Activated CD4-positive, alpha-beta T cell treated with anti-CD3 and anti-CD28 coated beads, Interleukin-2, amount 10 ng/mL, durations not matched to agents 7 days and 5 days (primary cell): Measurements from ENCODE around the gene TTC7B. TPM values are rescaled to one million over a fixed set of nuclear protein-coding genes. Genes with fewer than 3 reads are reported as not detected.
A peak's percentile ranks its signal among the peaks of the same experiment; 100 is the strongest.

ENCODE experiments used
- CTCF ChIA-PET: fragments of 350-600 bp; sonication (Branson Sonifier 250); formaldehyde crosslinking; loops from one replicate; lab custom pipeline; 2021; ENCODE audit warnings: antibody characterized with exemption; lab: Charles Lee
- POLR2A ChIA-PET: fragments of 350-600 bp; sonication (Branson Sonifier 250); formaldehyde crosslinking; loops from one replicate; lab custom pipeline; 2021; ENCODE audit warnings: antibody characterized with exemption; lab: Charles Lee
- DNase-seq: peaks from one replicate; pipeline ENCODE4 v3.0.0-alpha.2; 2020
- H3K27ac Mint-ChIP-seq: one replicate; pipeline ENCODE4 v1.8.0; 2021; ENCODE audit warnings: mild to moderate bottlenecking, moderate library complexity, mixed read lengths
- H3K27me3 Mint-ChIP-seq: one replicate; pipeline ENCODE4 v1.8.0; 2021; ENCODE audit warnings: mixed read lengths
- H3K36me3 Mint-ChIP-seq: one replicate; pipeline ENCODE4 v1.8.0; 2021; ENCODE audit warnings: low read depth, mixed read lengths
- H3K4me1 Mint-ChIP-seq: one replicate; pipeline ENCODE4 v1.8.0; 2021; ENCODE audit warnings: mixed read lengths
- H3K4me3 Mint-ChIP-seq: one replicate; pipeline ENCODE4 v1.8.0; 2021; ENCODE audit warnings: mild to moderate bottlenecking, moderate library complexity, mixed read lengths
- H3K9me3 Mint-ChIP-seq: one replicate; pipeline ENCODE4 v1.8.0; 2021; ENCODE audit warnings: mixed read lengths
- total RNA-seq, 2 experiments: library from RNA; stranded (reverse); gene quantifications; one replicate each; pipeline ENCODE4 v1.2.3, GENCODE V29; 2021

TTC7B gene
- total RNA-seq, 2 experiments from 2014 or later: 2.7 to 2.9 TPM

DNA sequence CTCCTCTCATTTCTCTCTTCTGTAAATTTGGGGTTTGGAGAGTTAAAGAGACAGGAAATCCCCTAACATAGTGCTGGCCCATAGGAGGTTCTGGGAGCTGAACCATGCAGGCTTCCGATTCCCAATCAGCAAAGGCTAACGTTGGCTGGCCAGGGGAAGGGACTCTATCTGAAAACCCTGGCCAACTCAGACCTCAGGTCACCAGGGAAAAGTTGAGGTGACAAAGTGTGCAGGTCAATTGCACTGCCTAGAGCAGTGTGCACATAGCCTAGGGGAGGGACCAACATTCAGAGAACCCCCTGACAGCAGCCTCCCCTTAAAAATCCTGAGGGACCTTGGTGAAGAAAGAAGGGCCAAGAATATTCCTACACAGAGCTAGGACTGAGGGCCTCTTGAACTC, 38.9 kb downstream of the TTC7B start:
- Mint-ChIP-seq H3K27me3 (no peaks in the 10 kb centered on the region), H3K9me3 (no peaks in the 10 kb centered on the region), H3K36me3 (no peaks in the 10 kb centered on the region), H3K4me1 (no peaks in the 10 kb centered on the region), H3K27ac (no peak overlapping the region), H3K4me3 (no peak overlapping the region)
- CTCF ChIA-PET: no interaction called here
- DNase-seq: no peak
- POLR2A ChIA-PET: no interaction called here

DNA sequence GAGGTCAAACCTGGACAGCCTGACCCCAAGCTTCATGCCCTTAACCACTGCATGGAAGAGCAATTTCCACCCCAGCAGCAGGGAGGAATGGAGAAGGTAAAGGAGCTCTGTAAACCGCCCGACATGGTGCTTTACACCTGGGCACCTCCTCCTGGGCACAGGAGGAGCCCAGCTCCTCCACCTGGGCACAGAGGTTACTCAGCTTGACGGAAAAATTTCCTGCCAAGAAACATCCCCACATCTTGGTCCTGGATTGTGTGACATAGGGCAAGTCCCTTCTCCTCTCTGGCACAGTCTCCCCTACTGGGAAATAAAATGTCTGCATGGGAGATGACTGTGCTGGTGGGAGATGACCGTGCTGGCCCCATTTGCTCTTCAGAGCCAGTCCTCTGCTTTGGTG, 40.8 kb downstream of the TTC7B start:
- no peaks in the 10 kb centered on the region for H3K4me1 Mint-ChIP-seq
- H3K27me3 Mint-ChIP-seq: no peaks in the 10 kb centered on the region
- H3K9me3 Mint-ChIP-seq: no peaks in the 10 kb centered on the region
- POLR2A ChIA-PET: no interaction called here
- no peaks in the 10 kb centered on the region for H3K36me3 Mint-ChIP-seq
- CTCF ChIA-PET: no interaction called here
- no peak overlapping the region for H3K4me3 Mint-ChIP-seq
- no peak for DNase-seq
- no peak overlapping the region for H3K27ac Mint-ChIP-seq

- Mint-ChIP-seq H3K9me3 (no peaks in the 10 kb centered on the region), H3K27me3 (no peaks in the 10 kb centered on the region), H3K36me3 (no peaks in the 10 kb centered on the region), H3K4me1 (no peaks in the 10 kb centered on the region), H3K27ac (no peak overlapping the region), H3K4me3 (no peak overlapping the region)
- POLR2A ChIA-PET: no interaction called here
- CTCF ChIA-PET: no interaction called here
- no peak for DNase-seq
These were observed 41.9 kb downstream of the TTC7B start for GRCh38 chr14:90774316-90774715.

- H3K4me1 Mint-ChIP-seq: no peaks in the 10 kb centered on the region
- H3K27me3 Mint-ChIP-seq: no peaks in the 10 kb centered on the region
- no peak overlapping the region for H3K4me3 Mint-ChIP-seq
- H3K27ac Mint-ChIP-seq: no peak overlapping the region
- peaks cover 3% of the 10 kb centered on the region for H3K9me3 Mint-ChIP-seq
- CTCF ChIA-PET: interaction anchor here (0.5 kb wide), 1 partner anchor 997 kb away, joined by 4 read pairs; no protein-coding TSS in a partner anchor
- no peaks in the 10 kb centered on the region for H3K36me3 Mint-ChIP-seq
- no peak for DNase-seq
- POLR2A ChIA-PET: no interaction called here
These were observed 42.5 kb downstream of the TTC7B start for GRCh38 chr14:90773705-90774104.

DNA sequence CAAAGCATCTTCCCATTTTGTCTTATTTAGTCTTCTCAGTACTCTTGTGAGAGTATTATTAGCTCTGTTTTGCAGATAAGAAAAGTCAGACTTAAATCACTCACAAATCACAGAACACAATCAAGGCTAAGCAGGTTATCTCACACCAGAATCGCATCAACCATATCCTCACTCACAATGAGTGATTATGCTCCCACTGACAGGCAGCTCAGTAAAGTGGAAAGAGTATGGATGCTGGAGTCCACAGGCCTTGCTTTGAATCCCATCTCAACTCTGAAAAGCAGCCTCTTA, 43.1 kb downstream of the TTC7B start:
- ChIA-PET POLR2A (no interaction called here), CTCF (interaction anchor here (0.5 to 6.0 kb wide), 2 partner anchors 15 to 998 kb away, joined by 4 to 37 read pairs; no protein-coding TSS in a partner anchor)
- Mint-ChIP-seq H3K27me3 (no peaks in the 10 kb centered on the region), H3K36me3 (no peaks in the 10 kb centered on the region), H3K9me3 (peaks cover 8% of the 10 kb centered on the region), H3K27ac (no peak overlapping the region), H3K4me3 (no peak overlapping the region), H3K4me1 (no peaks in the 10 kb centered on the region)
- no peak for DNase-seq

DNA sequence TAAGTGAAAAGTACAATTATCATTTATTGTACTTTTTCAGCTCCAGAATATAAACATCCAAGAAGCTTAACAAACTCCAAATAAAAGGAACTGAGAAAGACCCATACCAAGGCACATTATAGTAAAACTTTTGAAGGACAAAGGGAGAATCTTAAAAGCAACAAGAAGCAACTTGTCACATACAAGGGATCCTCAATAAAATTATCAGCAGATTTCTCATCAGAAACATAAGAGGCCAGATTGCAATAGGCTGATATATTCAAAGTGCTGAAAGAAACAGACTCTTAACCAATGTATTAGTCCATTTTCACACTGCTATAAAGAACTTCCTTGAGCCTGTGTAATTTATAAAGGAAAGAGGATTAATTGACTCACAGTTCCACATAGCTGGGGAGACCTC, 48.3 kb downstream of the TTC7B start:
- no peak for DNase-seq
- Mint-ChIP-seq H3K4me1 (no peaks in the 10 kb centered on the region), H3K27me3 (peaks cover 4% of the 10 kb centered on the region), H3K27ac (no peak overlapping the region), H3K9me3 (peaks cover 33% of the 10 kb centered on the region), H3K36me3 (peaks cover 2% of the 10 kb centered on the region), H3K4me3 (no peak overlapping the region)
- ChIA-PET POLR2A (no interaction called here), CTCF (interaction anchor here (0.6 to 6.0 kb wide), 2 partner anchors 9 to 124 kb away, joined by 3 to 37 read pairs; no protein-coding TSS in a partner anchor)

GRCh38 chr14:90760591-90761316, 55.5 kb downstream of the TTC7B start:
- Mint-ChIP-seq H3K9me3 (peaks cover 14% of the 10 kb centered on the region), H3K27ac (no peak overlapping the region), H3K4me3 (no peak overlapping the region), H3K36me3 (peaks cover 4% of the 10 kb centered on the region), H3K27me3 (peaks cover 24% of the 10 kb centered on the region), H3K4me1 (peaks cover 17% of the 10 kb centered on the region)
- ChIA-PET CTCF (interaction anchor here (0.5 to 4.7 kb wide), 4 partner anchors 10 to 585 kb away, joined by 3 to 37 read pairs (median 10); no protein-coding TSS in a partner anchor), POLR2A (no interaction called here)
- DNase-seq: no peak

DNA sequence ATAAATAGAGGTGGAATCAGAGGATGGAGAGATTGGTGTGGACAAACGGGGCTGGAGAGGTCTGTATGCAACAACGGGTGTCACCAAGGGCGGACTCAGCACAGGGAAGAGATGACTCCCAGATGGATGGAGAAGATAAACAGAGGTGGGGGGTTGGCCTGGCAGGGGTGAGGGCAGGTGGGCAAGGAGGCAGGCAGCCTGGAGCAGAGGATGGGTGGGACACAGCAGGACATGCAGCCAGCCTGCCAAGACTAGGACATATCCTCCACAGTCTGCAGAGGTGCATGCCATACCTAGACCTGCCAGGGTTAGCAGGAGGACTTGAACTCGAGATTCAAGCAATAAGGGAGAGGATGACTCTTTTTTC, 56.2 kb downstream of the TTC7B start:
- peaks cover 25% of the 10 kb centered on the region for H3K27me3 Mint-ChIP-seq
- peaks cover 17% of the 10 kb centered on the region for H3K4me1 Mint-ChIP-seq
- ChIA-PET CTCF (interaction anchor here (1.3 to 4.7 kb wide), 4 partner anchors 10 to 360 kb away, joined by 3 to 37 read pairs (median 10); no protein-coding TSS in a partner anchor), POLR2A (no interaction called here)
- H3K27ac Mint-ChIP-seq: no peak overlapping the region
- DNase-seq: no peak
- H3K4me3 Mint-ChIP-seq: no peak overlapping the region
- H3K9me3 Mint-ChIP-seq: peaks cover 10% of the 10 kb centered on the region
- H3K36me3 Mint-ChIP-seq: peaks cover 4% of the 10 kb centered on the region

GRCh38 chr14:90759370-90760077, 56.7 kb downstream of the TTC7B start:
- CTCF ChIA-PET: interaction anchor here (1.0 to 4.7 kb wide), 11 partner anchors 10 to 798 kb away, joined by 3 to 37 read pairs (median 4); no protein-coding TSS in a partner anchor
- peak overlapping the region; percentile 88 for H3K27ac Mint-ChIP-seq
- H3K9me3 Mint-ChIP-seq: peaks cover 10% of the 10 kb centered on the region
- H3K27me3 Mint-ChIP-seq: peaks cover 28% of the 10 kb centered on the region
- POLR2A ChIA-PET: no interaction called here
- no peak for DNase-seq
- peaks cover 17% of the 10 kb centered on the region for H3K4me1 Mint-ChIP-seq
- peak overlapping the region; percentile 71 for H3K4me3 Mint-ChIP-seq
- peaks cover 4% of the 10 kb centered on the region for H3K36me3 Mint-ChIP-seq

DNA sequence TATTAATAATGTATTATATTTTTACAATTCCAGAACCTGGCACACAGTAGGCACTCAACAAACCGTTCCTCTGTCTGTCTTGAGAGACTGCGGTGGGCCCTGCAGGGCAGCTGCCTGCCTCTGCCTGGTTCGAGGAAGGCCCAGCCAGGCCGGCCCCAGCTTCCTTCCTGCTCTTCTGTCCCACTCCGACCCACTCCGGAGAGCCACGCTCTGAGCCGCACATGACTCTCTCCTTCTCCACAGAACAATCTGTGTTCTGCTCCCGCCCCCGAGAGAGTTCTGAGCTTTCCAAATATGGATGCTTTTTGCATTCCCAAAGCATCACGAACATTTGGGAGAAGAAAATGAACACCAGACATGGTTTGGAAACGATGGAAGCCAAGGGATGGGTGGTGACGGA, 57.3 kb downstream of the TTC7B start:
- Mint-ChIP-seq H3K9me3 (peaks cover 10% of the 10 kb centered on the region), H3K4me3 (peak overlapping the region; percentile 71), H3K36me3 (peaks cover 4% of the 10 kb centered on the region), H3K27me3 (peaks cover 26% of the 10 kb centered on the region), H3K4me1 (peaks cover 17% of the 10 kb centered on the region), H3K27ac (peak overlapping the region; percentile 88)
- no peak for DNase-seq
- CTCF ChIA-PET: interaction anchor here (1.0 to 4.7 kb wide), 16 partner anchors 9 to 798 kb away, joined by 3 to 37 read pairs (median 4); no protein-coding TSS in a partner anchor
- POLR2A ChIA-PET: no interaction called here

- H3K27ac Mint-ChIP-seq: peak overlapping the region; percentile 88
- ChIA-PET CTCF (interaction anchor here (0.5 to 4.7 kb wide), 22 partner anchors 9 to 797 kb away, joined by 3 to 37 read pairs (median 4); no protein-coding TSS in a partner anchor), POLR2A (interaction anchor here (0.7 kb wide), 2 partner anchors 70 to 484 kb away, joined by 3 read pairs; no protein-coding TSS in a partner anchor)
- peaks cover 24% of the 10 kb centered on the region for H3K27me3 Mint-ChIP-seq
- H3K36me3 Mint-ChIP-seq: peaks cover 4% of the 10 kb centered on the region
- peak overlapping the region; percentile 71 for H3K4me3 Mint-ChIP-seq
- peaks cover 17% of the 10 kb centered on the region for H3K4me1 Mint-ChIP-seq
- DNase-seq: peak; percentile 92
- peaks cover 8% of the 10 kb centered on the region for H3K9me3 Mint-ChIP-seq
These were observed 58.0 kb downstream of the TTC7B start for GRCh38 chr14:90758028-90758889.

- Mint-ChIP-seq H3K4me3 (peak overlapping the region; percentile 67), H3K27me3 (peaks cover 19% of the 10 kb centered on the region), H3K9me3 (peaks cover 3% of the 10 kb centered on the region), H3K27ac (no peak overlapping the region), H3K36me3 (peaks cover 2% of the 10 kb centered on the region), H3K4me1 (peaks cover 17% of the 10 kb centered on the region)
- POLR2A ChIA-PET: no interaction called here
- DNase-seq: no peak
- CTCF ChIA-PET: interaction anchor here (1.1 to 4.7 kb wide), 7 partner anchors 8 to 609 kb away, joined by 3 to 37 read pairs (median 6); no protein-coding TSS in a partner anchor
These were observed 58.8 kb downstream of the TTC7B start for GRCh38 chr14:90757452-90757851.
